PC-9 (cell line): ENCODE data around the gene IMMP2L. TPM values are rescaled to one million over a fixed set of nuclear protein-coding genes. Genes with fewer than 3 reads are reported as not detected.

Experiments used
- BruUV-seq: library from RNA; stranded (reverse); fragments of 400-500 nt; replicated peaks from 2 replicates; lab custom pipeline; 2021; lab: Mats Ljungman, UMichigan
- CTCF ChIA-PET: fragments of 300-600 bp; sonication (Branson Sonifier 250); formaldehyde crosslinking; loops from one replicate; lab custom pipeline; 2022; ENCODE audit warnings: antibody characterized with exemption; lab: Charles Lee
- POLR2A ChIA-PET: fragments of 300-600 bp; sonication (Branson Sonifier 250); formaldehyde crosslinking; loops from one replicate; lab custom pipeline; 2022; ENCODE audit warnings: antibody characterized with exemption; ENCODE audit not compliant: unreplicated experiment; lab: Charles Lee
- DNase-seq, 2 experiments: peaks; one replicate each; pipeline versions ENCODE4 v3.0.0 to v3.0.0-alpha.2; 2015 to 2022; ENCODE audit warnings: mixed read lengths in 1 of 2
- H2AFZ ChIP-seq: fragments of 200-600 bp; sonication (generic); 2 replicates; pipeline ENCODE4 v1.8.1; 2017; ENCODE audit warnings: antibody characterized with exemption
- H3F3A ChIP-seq: fragments of 200-600 bp; sonication (generic); 2 replicates; pipeline ENCODE4 v1.8.1; 2017; ENCODE audit warnings: antibody characterized with exemption, mild to moderate bottlenecking, low read depth; ENCODE audit not compliant: insufficient read depth
- H3K27ac ChIP-seq: fragments of 200-600 bp; sonication (generic); 2 replicates; pipeline ENCODE4 v1.6.1; 2016; ENCODE audit warnings: mixed run types
- H3K27me3 ChIP-seq: fragments of 200-600 bp; sonication (generic); 2 replicates; pipeline ENCODE4 v1.6.1; 2016; ENCODE audit warnings: low read depth, mixed run types; ENCODE audit not compliant: insufficient read depth
- H3K36me3 ChIP-seq: fragments of 200-600 bp; sonication (generic); 2 replicates; pipeline ENCODE4 v1.6.1; 2016; ENCODE audit warnings: low read depth, mixed run types
- H3K4me1 ChIP-seq: fragments of 200-600 bp; sonication (generic); replicated peaks from 2 replicates; pipeline ENCODE4 v1.6.1; 2016; ENCODE audit warnings: mixed run types; ENCODE audit not compliant: insufficient read depth
- H3K4me2 ChIP-seq: fragments of 200-600 bp; sonication (generic); 2 replicates; pipeline ENCODE4 v1.6.1; 2017; ENCODE audit warnings: mixed run types
- H3K4me3 ChIP-seq: fragments of 200-600 bp; sonication (generic); 2 replicates; pipeline ENCODE4 v1.6.1; 2016; ENCODE audit warnings: mixed run types
- H3K79me2 ChIP-seq: fragments of 200-600 bp; sonication (generic); 2 replicates; pipeline ENCODE4 v1.6.1; 2017; ENCODE audit warnings: low read depth, mixed run types
- H3K9me2 ChIP-seq: fragments of 200-600 bp; sonication (generic); 2 replicates; pipeline ENCODE4 v1.8.1; 2017; ENCODE audit warnings: mild to moderate bottlenecking; ENCODE audit not compliant: insufficient read depth
- H3K9me3 ChIP-seq: fragments of 200-600 bp; sonication (generic); 2 replicates; pipeline ENCODE4 v1.8.1; 2016; ENCODE audit warnings: low read depth; ENCODE audit not compliant: insufficient read depth
- H4K20me1 ChIP-seq: fragments of 200-600 bp; sonication (generic); 2 replicates; pipeline ENCODE4 v1.8.1; 2017; ENCODE audit not compliant: insufficient read depth
- EZH2 ChIP-seq: fragments of 200-600 bp; sonication (generic); IDR thresholded peaks from 2 replicates; pipeline ENCODE4 v1.8.0; 2017; ENCODE audit warnings: antibody characterized with exemption, low read depth
- intact Hi-C: fragments of 100-400 bp; cut with micrococcal nuclease; formaldehyde crosslinking; loops from one replicate; pipeline ENCODE4 v1.10.0; 2022; ENCODE audit not compliant: unreplicated experiment
- total RNA-seq: library from RNA; stranded (reverse); gene quantifications from 2 replicates; pipeline ENCODE4 v1.2.3, GENCODE V29; 2021
- TF ChIP-seq, protein P1 (sequence below): fragments of 200-600 bp; sonication (generic); conservative IDR thresholded peaks from 2 replicates; pipeline ENCODE4 v1.6.1; 2017; ENCODE audit warnings: mixed run types, antibody characterized with exemption, mild to moderate bottlenecking, moderate library complexity

Gene IMMP2L
- total RNA-seq, 1 experiment from 2014 or later = 40.5 TPM

GRCh38 chr7:111537134-111537533 is 25.2 kb downstream of the IMMP2L start:
- Histone ChIP-seq H3K27ac (no peak overlapping the region), H3F3A (no peaks in the 10 kb centered on the region), H3K4me1 (no peaks in the 10 kb centered on the region), H3K9me3 (no peaks in the 10 kb centered on the region), H3K36me3 (no peaks in the 10 kb centered on the region), H3K4me2 (no peak overlapping the region), H3K27me3 (no peaks in the 10 kb centered on the region), H3K9me2 (no peaks in the 10 kb centered on the region), H4K20me1 (no peaks in the 10 kb centered on the region), H3K4me3 (no peak overlapping the region), H2AFZ (no peak overlapping the region), H3K79me2 (no peaks in the 10 kb centered on the region)
- intact Hi-C loops = no loop called here
- no TSS peak for BruUV-seq
- CTCF ChIA-PET = no interaction called here
- POLR2A ChIA-PET = interaction anchor here (0.5 to 0.7 kb wide), 2 partner anchors 9 to 573 kb away, joined by 3 to 8 read pairs; no protein-coding TSS in a partner anchor
- TF ChIP-seq, protein P1, sequence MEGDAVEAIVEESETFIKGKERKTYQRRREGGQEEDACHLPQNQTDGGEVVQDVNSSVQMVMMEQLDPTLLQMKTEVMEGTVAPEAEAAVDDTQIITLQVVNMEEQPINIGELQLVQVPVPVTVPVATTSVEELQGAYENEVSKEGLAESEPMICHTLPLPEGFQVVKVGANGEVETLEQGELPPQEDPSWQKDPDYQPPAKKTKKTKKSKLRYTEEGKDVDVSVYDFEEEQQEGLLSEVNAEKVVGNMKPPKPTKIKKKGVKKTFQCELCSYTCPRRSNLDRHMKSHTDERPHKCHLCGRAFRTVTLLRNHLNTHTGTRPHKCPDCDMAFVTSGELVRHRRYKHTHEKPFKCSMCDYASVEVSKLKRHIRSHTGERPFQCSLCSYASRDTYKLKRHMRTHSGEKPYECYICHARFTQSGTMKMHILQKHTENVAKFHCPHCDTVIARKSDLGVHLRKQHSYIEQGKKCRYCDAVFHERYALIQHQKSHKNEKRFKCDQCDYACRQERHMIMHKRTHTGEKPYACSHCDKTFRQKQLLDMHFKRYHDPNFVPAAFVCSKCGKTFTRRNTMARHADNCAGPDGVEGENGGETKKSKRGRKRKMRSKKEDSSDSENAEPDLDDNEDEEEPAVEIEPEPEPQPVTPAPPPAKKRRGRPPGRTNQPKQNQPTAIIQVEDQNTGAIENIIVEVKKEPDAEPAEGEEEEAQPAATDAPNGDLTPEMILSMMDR = no peak
- TF ChIP-seq EZH2 = no peak
- DNase-seq = no peak

GRCh38 chr7:111535142-111535870 is 27.0 kb downstream of the IMMP2L start:
- BruUV-seq = no TSS peak
- Histone ChIP-seq H3K9me3 (no peaks in the 10 kb centered on the region), H3K79me2 (no peaks in the 10 kb centered on the region), H3K27me3 (no peaks in the 10 kb centered on the region), H3F3A (no peaks in the 10 kb centered on the region), H3K4me1 (no peaks in the 10 kb centered on the region), H3K27ac (no peak overlapping the region), H3K4me2 (no peak overlapping the region), H4K20me1 (no peaks in the 10 kb centered on the region), H3K36me3 (no peaks in the 10 kb centered on the region), H2AFZ (no peak overlapping the region), H3K9me2 (no peaks in the 10 kb centered on the region), H3K4me3 (no peak overlapping the region)
- POLR2A ChIA-PET = no interaction called here
- TF ChIP-seq, protein P1 = no peak
- TF ChIP-seq EZH2 = no peak
- DNase-seq = no peak
- intact Hi-C loops = no loop called here
- CTCF ChIA-PET = no interaction called here

DNA sequence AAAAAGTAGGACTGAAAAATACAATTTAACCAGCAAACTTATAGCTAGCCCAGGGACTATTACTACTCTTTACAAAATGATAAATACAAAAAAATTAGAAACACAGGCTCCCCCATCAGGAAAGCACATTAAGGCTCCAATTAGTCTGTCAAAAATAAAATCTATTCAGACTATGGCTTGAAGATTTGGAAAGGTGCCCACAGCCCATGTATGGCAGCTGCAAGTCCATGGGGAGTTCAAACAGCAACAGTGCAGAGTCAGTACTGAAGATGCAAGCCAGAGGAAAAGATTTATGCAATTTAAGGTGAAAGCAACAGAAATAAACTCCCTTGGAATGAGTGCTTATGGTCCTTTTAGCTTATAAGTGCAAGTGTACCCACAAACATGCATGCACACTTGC is 29.7 kb downstream of the IMMP2L start:
- H3K4me1 ChIP-seq = no peaks in the 10 kb centered on the region
- no peaks in the 10 kb centered on the region for H3K9me2 ChIP-seq
- no peaks in the 10 kb centered on the region for H3K79me2 ChIP-seq
- CTCF ChIA-PET = no interaction called here
- no peaks in the 10 kb centered on the region for H3K9me3 ChIP-seq
- no peak overlapping the region for H3K4me3 ChIP-seq
- no peaks in the 10 kb centered on the region for H3F3A ChIP-seq
- no peak overlapping the region for H3K27ac ChIP-seq
- no peaks in the 10 kb centered on the region for H3K36me3 ChIP-seq
- TF ChIP-seq, protein P1 = no peak
- no peak for TF ChIP-seq EZH2
- H2AFZ ChIP-seq = no peak overlapping the region
- intact Hi-C loops = no loop called here
- POLR2A ChIA-PET = no interaction called here
- DNase-seq = no peak
- no TSS peak for BruUV-seq
- H4K20me1 ChIP-seq = no peaks in the 10 kb centered on the region
- no peaks in the 10 kb centered on the region for H3K27me3 ChIP-seq
- no peak overlapping the region for H3K4me2 ChIP-seq
